ENCODE data around the gene EEFSEC. TPM values are rescaled to one million over a fixed set of nuclear protein-coding genes. Genes with fewer than 3 reads are reported as not detected.

EEFSEC gene
- total and polyA plus RNA-seq, 2 of the 8 experiments (the other 6 are each of a cell fraction or from before 2014, with no cell fraction given): 13.1 to 19.8 TPM

- Histone ChIP-seq H3K23me2 (ENCODE audit: low read depth, low read length) (no peaks in the 10 kb centered on the region), H2BK120ac (replicated peaks; ENCODE audit: low read depth, low read length) (no peak overlapping the region), H4K8ac (ENCODE audit: extremely low read depth, insufficient read depth, low read length) (no peak overlapping the region), H3K79me2 (ENCODE audit: control insufficient read depth in 1 of 2, insufficient read depth in 2 of 2, low read length in 2 of 2) (no peaks in the 10 kb centered on the region), H3K27ac (ENCODE audit: low read depth, low read length) (no peak overlapping the region), H2AFZ (ENCODE audit: low read length) (no peak overlapping the region), H3K4me1 (replicated peaks in 1 of 4; ENCODE audit: control insufficient read depth in 3 of 4, insufficient read depth in 4 of 4, low read length in 3 of 4) (no peaks in the 10 kb centered on the region), H3K18ac (ENCODE audit: extremely low read depth, low read length) (no peak overlapping the region), H3K4me3 (ENCODE audit: extremely low read depth in 1 of 4, insufficient read depth in 2 of 4, low read depth in 3 of 4, low read length in 4 of 4) (no peak overlapping the region), H4K5ac (ENCODE audit: insufficient read length, low read depth, low read length) (no peak overlapping the region), H2BK20ac (ENCODE audit: low read length) (no peak overlapping the region), H3K4ac (replicated peaks; ENCODE audit: insufficient read length, low read depth, low read length) (no peak overlapping the region), H3K36me3 (ENCODE audit: control insufficient read depth in 2 of 4, insufficient read depth in 4 of 4, low read length in 3 of 4) (no peaks in the 10 kb centered on the region), H3K56ac (replicated peaks; ENCODE audit: insufficient read length, low read depth, low read length) (no peak overlapping the region), H4K20me1 (replicated peaks in 1 of 2; ENCODE audit: control insufficient read depth in 1 of 2, insufficient read depth in 2 of 2, low read length in 2 of 2) (peaks cover 0 to 3% of the 10 kb centered on the region in 2 experiments), H3K9ac (replicated peaks in 1 of 4; ENCODE audit: extremely low read depth in 1 of 4, low read depth in 3 of 4, low read length in 3 of 4) (no peak overlapping the region), H4K91ac (replicated peaks; ENCODE audit: insufficient read length, low read length) (no peak overlapping the region), H2AK5ac (ENCODE audit: low read depth, low read length) (no peak overlapping the region), H3K27me3 (replicated peaks in 1 of 4; ENCODE audit: control insufficient read depth in 3 of 4, extremely low read depth in 1 of 4, insufficient read depth in 3 of 4, low read length in 3 of 4) (0 out of 7 replicates have a peak, but pooled peaks cover 0 to 2% (median 0%) of the 10 kb centered on the region in 4 experiments), H3K14ac (ENCODE audit: insufficient read length) (no peak overlapping the region), H2BK15ac (ENCODE audit: low read length) (no peak overlapping the region), H2BK12ac (ENCODE audit: low read depth, low read length) (no peak overlapping the region), H3K4me2 (ENCODE audit: insufficient read depth in 1 of 2, low read depth in 2 of 2, low read length in 2 of 2) (no peak overlapping the region), H2BK5ac (ENCODE audit: low read depth, low read length) (no peak overlapping the region), H3K9me3 (ENCODE audit: insufficient read depth in 2 of 2, low read depth in 1 of 2, low read length in 1 of 2) (no peaks in the 10 kb centered on the region), H3K79me1 (ENCODE audit: low read depth, low read length) (no peaks in the 10 kb centered on the region), H3K23ac (ENCODE audit: insufficient read length) (no peak overlapping the region)
- 90% methylated on average over 5 of the region's 5 CpGs; no CpG with 5 or more reads in 1 of the 2 experiments for WGBS, 2 experiments (ENCODE audit: extremely low coverage in 1 of 2, insufficient coverage in 1 of 2, insufficient read length in 1 of 2, insufficient replicate concordance in 2 of 2, low coverage in 1 of 2, low lambda C conversion rate in 2 of 2, missing lambda C conversion rate in 1 of 2)
- CTCF ChIA-PET (ENCODE audit: partially characterized antibody): interaction anchor here (1.0 to 1.7 kb wide), 3 partner anchors 10 to 11 kb away, joined by 3 to 4 read pairs (median 3); no protein-coding TSS in a partner anchor
- FAIRE-seq (no peak), DNase-seq (ENCODE audit: low read depth in 1 of 2, low spot score in 2 of 2) (no peak)
- POLR2A ChIA-PET (ENCODE audit: partially characterized antibody): no interaction called here
- TF ChIP-seq RAD21 (IDR thresholded peaks at IDR 0.05 in 1 of 2, conservative IDR thresholded peaks at IDR 0.05 in 1 of 2; ENCODE audit: low read depth in 2 of 2, low read length in 2 of 2): no peak
- no peak for TF ChIP-seq CHD1 (IDR thresholded peaks at IDR 0.05; ENCODE audit: low read depth, low read length)
- TF ChIP-seq TAF1 (IDR thresholded peaks at IDR 0.05; ENCODE audit: low read depth, low read length): no peak
- no peak for TF ChIP-seq E2F6 (IDR thresholded peaks at IDR 0.05)
- TF ChIP-seq CBX8 (IDR thresholded peaks at IDR 0.05; ENCODE audit: borderline replicate concordance, low read depth, low read length): no peak
- TF ChIP-seq EGR1 (IDR thresholded peaks at IDR 0.05; ENCODE audit: borderline replicate concordance, low read depth, low read length): no peak
- TF ChIP-seq FOSL1 (IDR thresholded peaks at IDR 0.05; ENCODE audit: insufficient read depth, low read depth, low read length): no peak
- TF ChIP-seq TBP (IDR thresholded peaks at IDR 0.05; ENCODE audit: low read depth, low read length): no peak
- no peak for TF ChIP-seq ASH2L (IDR thresholded peaks at IDR 0.05; ENCODE audit: low read length)
- TF ChIP-seq ATF3 (IDR thresholded peaks at IDR 0.05; ENCODE audit: insufficient read depth, low read depth, low read length): no peak
- TF ChIP-seq POLR2A (IDR thresholded peaks at IDR 0.05; ENCODE audit: control extremely low read depth in 1 of 2, low read depth in 2 of 2, low read length in 2 of 2): no peak
- no peak for TF ChIP-seq NANOG (IDR thresholded peaks at IDR 0.05; ENCODE audit: insufficient read depth, low read depth, low read length, poor library complexity, severe bottlenecking)
- no peak for TF ChIP-seq SIX5 (IDR thresholded peaks at IDR 0.05; ENCODE audit: low read depth, low read length)
- no peak for TF ChIP-seq MAFK (IDR thresholded peaks at IDR 0.05; ENCODE audit: low read depth, low read length)
These were observed 227.0 kb downstream of the EEFSEC start for GRCh38 chr3:128380295-128380694.
